MM.1S (cell line): ENCODE data around the gene SEPTIN5.

Experiments
- DNase-seq: peaks from one replicate; pipeline ENCODE4 v3.0.0-alpha.2; 2015
- H2AFZ ChIP-seq: fragments of 300-600 bp; sonication (generic); 2 replicates; pipeline ENCODE4 v1.6.0; 2016; ENCODE audit warnings: antibody characterized with exemption, low read length
- H3F3A ChIP-seq: fragments of 300-600 bp; sonication (generic); 2 replicates; pipeline ENCODE4 v1.6.1; 2016; ENCODE audit warnings: mild to moderate bottlenecking, antibody characterized with exemption, low read length, moderate library complexity, mixed read lengths; ENCODE audit not compliant: insufficient read depth
- H3K27ac ChIP-seq: fragments of 300-600 bp; sonication (generic); 2 replicates; pipeline ENCODE4 v1.5.1; 2016; ENCODE audit warnings: mild to moderate bottlenecking, low read length
- H3K27me3 ChIP-seq: fragments of 300-600 bp; sonication (generic); replicated peaks from 2 replicates; pipeline ENCODE4 v1.6.0; 2016; ENCODE audit warnings: low read length; ENCODE audit not compliant: insufficient read depth
- H3K36me3 ChIP-seq: fragments of 300-600 bp; sonication (generic); replicated peaks from 2 replicates; pipeline ENCODE4 v1.6.1; 2016; ENCODE audit warnings: mild to moderate bottlenecking, low read length, mixed read lengths; ENCODE audit not compliant: insufficient read depth
- H3K4me1 ChIP-seq: fragments of 300-600 bp; sonication (generic); 2 replicates; pipeline ENCODE4 v1.6.1; 2016; ENCODE audit warnings: low read length, mixed read lengths
- H3K4me2 ChIP-seq: fragments of 300-600 bp; sonication (generic); 2 replicates; pipeline ENCODE4 v1.6.0; 2016; ENCODE audit warnings: low read depth, low read length
- H3K4me3 ChIP-seq: fragments of 300-600 bp; sonication (generic); 2 replicates; pipeline ENCODE4 v1.5.1; 2016; ENCODE audit warnings: low read length, mixed read lengths
- H3K79me2 ChIP-seq: fragments of 300-600 bp; sonication (generic); 2 replicates; pipeline ENCODE4 v1.6.1; 2016; ENCODE audit warnings: mixed run types, low read length, mixed read lengths
- H3K9ac ChIP-seq: fragments of 300-600 bp; sonication (generic); 2 replicates; pipeline ENCODE4 v1.6.1; 2016; ENCODE audit warnings: low read length, mixed read lengths
- H3K9me2 ChIP-seq: fragments of 300-600 bp; sonication (generic); replicated peaks from 2 replicates; pipeline ENCODE4 v1.6.1; 2016; ENCODE audit warnings: mild to moderate bottlenecking, low read length, mixed read lengths; ENCODE audit not compliant: insufficient read depth
- H3K9me3 ChIP-seq: fragments of 300-600 bp; sonication (generic); replicated peaks from 2 replicates; pipeline ENCODE4 v1.6.1; 2016; ENCODE audit warnings: mild to moderate bottlenecking, low read length, mixed read lengths; ENCODE audit not compliant: insufficient read depth
- H4K20me1 ChIP-seq: fragments of 300-600 bp; sonication (generic); 2 replicates; pipeline ENCODE4 v1.6.1; 2016; ENCODE audit warnings: mild to moderate bottlenecking, low read length, moderate library complexity, mixed read lengths; ENCODE audit not compliant: insufficient read depth
- EZH2 ChIP-seq: fragments of 300-600 bp; sonication (generic); optimal IDR thresholded peaks from 2 replicates; pipeline ENCODE3; 2017; ENCODE audit warnings: low read depth, mild to moderate bottlenecking, antibody characterized with exemption, low read length, mixed read lengths
- EZH2phosphoT487 ChIP-seq: fragments of 300-600 bp; sonication (generic); IDR thresholded peaks from 2 replicates; pipeline ENCODE4 v1.6.1; 2018; ENCODE audit warnings: antibody characterized with exemption, low read length
- TF ChIP-seq, protein P1 (sequence below): fragments of 300-600 bp; sonication (generic); IDR thresholded peaks from 2 replicates; pipeline ENCODE4 v1.5.1; 2016; ENCODE audit warnings: antibody characterized with exemption, low read length, mixed read lengths

SEPTIN5 gene

DNA sequence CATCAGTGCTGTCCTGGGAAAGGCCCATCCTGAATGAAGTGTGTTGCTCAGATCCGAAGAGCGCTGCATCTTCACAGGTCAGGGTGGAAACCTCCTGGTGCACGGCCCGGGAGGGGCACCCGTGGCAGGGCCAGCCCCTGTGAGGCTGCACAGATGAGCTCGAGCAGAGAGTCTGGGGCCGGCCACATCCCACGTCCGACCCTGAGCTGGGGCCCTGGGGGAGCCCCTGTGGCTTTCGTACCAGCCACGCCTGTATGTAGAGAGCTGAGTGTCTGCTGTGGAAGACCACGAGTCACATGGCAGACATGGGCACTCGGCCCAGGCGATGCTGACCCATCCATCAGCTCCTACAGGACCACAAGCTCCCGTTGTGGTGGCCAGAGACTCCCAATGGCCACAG is 24.9 kb upstream of the SEPTIN5 start:
- H3K4me3 ChIP-seq = no peak overlapping the region
- H3K27ac ChIP-seq = no peak overlapping the region
- H3K9me2 ChIP-seq = no peaks in the 10 kb centered on the region
- H3K4me1 ChIP-seq = no peaks in the 10 kb centered on the region
- no peaks in the 10 kb centered on the region for H3K79me2 ChIP-seq
- H2AFZ ChIP-seq = no peak overlapping the region
- H3K9me3 ChIP-seq = no peaks in the 10 kb centered on the region
- H4K20me1 ChIP-seq = no peaks in the 10 kb centered on the region
- no peak for TF ChIP-seq EZH2phosphoT487
- TF ChIP-seq EZH2 = no peak
- TF ChIP-seq, protein P1, sequence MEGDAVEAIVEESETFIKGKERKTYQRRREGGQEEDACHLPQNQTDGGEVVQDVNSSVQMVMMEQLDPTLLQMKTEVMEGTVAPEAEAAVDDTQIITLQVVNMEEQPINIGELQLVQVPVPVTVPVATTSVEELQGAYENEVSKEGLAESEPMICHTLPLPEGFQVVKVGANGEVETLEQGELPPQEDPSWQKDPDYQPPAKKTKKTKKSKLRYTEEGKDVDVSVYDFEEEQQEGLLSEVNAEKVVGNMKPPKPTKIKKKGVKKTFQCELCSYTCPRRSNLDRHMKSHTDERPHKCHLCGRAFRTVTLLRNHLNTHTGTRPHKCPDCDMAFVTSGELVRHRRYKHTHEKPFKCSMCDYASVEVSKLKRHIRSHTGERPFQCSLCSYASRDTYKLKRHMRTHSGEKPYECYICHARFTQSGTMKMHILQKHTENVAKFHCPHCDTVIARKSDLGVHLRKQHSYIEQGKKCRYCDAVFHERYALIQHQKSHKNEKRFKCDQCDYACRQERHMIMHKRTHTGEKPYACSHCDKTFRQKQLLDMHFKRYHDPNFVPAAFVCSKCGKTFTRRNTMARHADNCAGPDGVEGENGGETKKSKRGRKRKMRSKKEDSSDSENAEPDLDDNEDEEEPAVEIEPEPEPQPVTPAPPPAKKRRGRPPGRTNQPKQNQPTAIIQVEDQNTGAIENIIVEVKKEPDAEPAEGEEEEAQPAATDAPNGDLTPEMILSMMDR = no peak
- no peak overlapping the region for H3K4me2 ChIP-seq
- H3K36me3 ChIP-seq = no peaks in the 10 kb centered on the region
- H3K27me3 ChIP-seq = peaks cover 83% of the 10 kb centered on the region
- H3K9ac ChIP-seq = no peak overlapping the region
- no peaks in the 10 kb centered on the region for H3F3A ChIP-seq
- DNase-seq = no peak

DNA sequence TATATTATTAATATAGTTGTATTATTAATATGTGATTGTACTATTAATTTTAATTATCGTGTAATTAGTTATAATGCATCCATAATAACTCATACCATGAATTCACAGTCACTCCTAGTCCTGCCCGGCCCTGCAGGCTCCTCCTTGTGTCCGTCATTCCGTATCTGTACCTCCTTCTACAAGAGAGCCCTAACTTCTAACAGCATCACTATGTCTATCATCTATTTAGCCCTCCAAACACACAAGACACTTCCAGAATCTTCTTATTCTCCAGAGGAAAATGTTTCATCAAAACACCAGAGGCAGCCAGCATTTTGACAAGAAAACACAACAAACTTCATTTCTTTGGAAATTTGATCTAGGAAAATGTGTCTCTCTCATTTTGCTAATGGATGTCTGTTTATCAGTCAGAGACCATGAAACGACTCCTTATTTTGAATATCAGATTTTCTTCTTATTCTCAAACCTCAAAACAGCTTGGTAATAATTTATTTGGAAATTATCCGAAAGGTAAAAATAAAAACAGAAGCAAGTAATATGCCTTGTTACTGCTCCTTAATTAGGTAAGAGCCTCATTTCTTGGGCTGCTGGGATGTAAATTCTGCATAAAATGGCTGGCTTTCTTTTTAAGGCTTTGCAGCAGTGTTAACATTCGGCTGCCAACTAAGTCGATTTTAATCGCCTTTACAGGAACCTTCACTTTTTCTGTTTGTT is 23.1 kb upstream of the SEPTIN5 start:
- TF ChIP-seq, protein P1 = no peak
- no peak for TF ChIP-seq EZH2phosphoT487
- TF ChIP-seq EZH2 = no peak
- Histone ChIP-seq H3K4me1 (no peaks in the 10 kb centered on the region), H4K20me1 (no peaks in the 10 kb centered on the region), H2AFZ (no peak overlapping the region), H3K9ac (no peak overlapping the region), H3K27me3 (peaks cover 80% of the 10 kb centered on the region), H3K4me2 (no peak overlapping the region), H3F3A (no peaks in the 10 kb centered on the region), H3K36me3 (no peaks in the 10 kb centered on the region), H3K27ac (no peak overlapping the region), H3K9me2 (no peaks in the 10 kb centered on the region), H3K79me2 (no peaks in the 10 kb centered on the region), H3K9me3 (no peaks in the 10 kb centered on the region), H3K4me3 (no peak overlapping the region)
- no peak for DNase-seq

DNA sequence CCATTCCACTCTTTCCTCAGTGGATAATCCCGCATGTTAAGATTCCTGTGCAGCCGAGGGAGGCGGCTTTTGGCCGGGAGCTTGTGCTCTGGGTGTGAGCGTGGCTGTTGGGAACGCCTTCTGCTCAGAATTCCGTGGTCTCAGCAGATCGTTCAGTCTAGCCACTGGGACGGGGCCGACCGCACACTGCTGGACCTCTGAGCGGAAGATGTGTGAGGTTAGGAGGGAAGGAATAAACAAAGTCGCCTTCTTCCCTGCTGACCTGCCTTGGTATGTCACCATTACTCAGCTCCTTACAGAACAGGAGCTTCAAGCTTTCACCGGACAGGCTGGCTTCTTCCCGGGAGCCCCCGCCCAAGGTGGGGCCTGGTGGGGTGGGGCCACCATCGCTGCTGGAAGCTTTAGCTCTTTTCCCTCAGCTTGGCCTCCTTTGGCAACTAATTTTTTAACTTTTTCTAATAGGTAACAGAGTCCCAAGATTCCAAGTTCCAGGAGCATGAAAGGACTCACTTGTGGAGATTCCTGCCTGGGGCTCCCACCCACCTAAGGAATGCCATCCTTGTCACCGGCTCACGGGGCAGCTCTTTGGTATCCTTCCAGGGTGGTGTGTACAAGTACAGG is 22.5 kb upstream of the SEPTIN5 start:
- no peaks in the 10 kb centered on the region for H3F3A ChIP-seq
- TF ChIP-seq EZH2 (no peak), EZH2phosphoT487 (no peak)
- TF ChIP-seq, protein P1 = no peak

More for the DNA sequence above, 22.5 kb upstream of the SEPTIN5 start:
- Histone ChIP-seq H2AFZ (no peak overlapping the region), H3K4me3 (no peak overlapping the region), H3K4me2 (no peak overlapping the region), H3K9me3 (no peaks in the 10 kb centered on the region), H3K36me3 (no peaks in the 10 kb centered on the region), H3K4me1 (no peaks in the 10 kb centered on the region), H3K9me2 (no peaks in the 10 kb centered on the region), H3K27me3 (peaks cover 73% of the 10 kb centered on the region), H4K20me1 (no peaks in the 10 kb centered on the region), H3K79me2 (no peaks in the 10 kb centered on the region), H3K9ac (no peak overlapping the region), H3K27ac (no peak overlapping the region)
- DNase-seq = no peak
